Thyroid gland (tissue), 4 donors: ENCODE measurements around the gene MAPRE2. TPM values are rescaled to one million over a fixed set of nuclear protein-coding genes. Genes with fewer than 3 reads are reported as not detected.

Source experiments
- DNase-seq, 2 donors: peaks; one replicate each; pipeline ENCODE4 v3.0.0-alpha.2; 2019
- H3K27ac ChIP-seq, 3 donors: fragments of 200-600 bp; sonication (generic); 1 replicate in 2 of 3; 2 replicates in 1 of 3; pipeline ENCODE4 v1.5.1; 2016 to 2019; ENCODE audit warnings: mild to moderate bottlenecking in 1 of 3, moderate library complexity in 1 of 3
- H3K27me3 ChIP-seq: fragments of 200-600 bp; sonication (generic); one replicate; pipeline ENCODE4 v1.5.1; 2019
- H3K36me3 ChIP-seq, 2 donors: fragments of 200-600 bp; sonication (generic); one replicate each; pipeline ENCODE4 v1.5.1; 2016 to 2019
- H3K4me1 ChIP-seq, 2 donors: fragments of 200-600 bp; sonication (generic); one replicate each; pipeline ENCODE4 v1.5.1; 2017 to 2019
- H3K4me3 ChIP-seq, 3 donors: fragments of 200-600 bp; sonication (generic); replicated peaks in 1 of 3; 1 replicate in 2 of 3; 2 replicates in 1 of 3; pipeline ENCODE4 v1.5.1; 2016; ENCODE audit warnings: mild to moderate bottlenecking in 1 of 3
- H3K9me3 ChIP-seq: fragments of 200-600 bp; sonication (generic); one replicate; pipeline ENCODE4 v1.5.1; 2017
- CTCF ChIP-seq, 6 experiments: fragments of 200-600 bp in 3 of 6; fragments of 450-650 bp in 3 of 6; sonication (generic) in 3 of 6; IDR thresholded peaks; one replicate each; pipeline ENCODE4 v1.5.1; 2016 to 2019; ENCODE audit warnings: antibody characterized with exemption in 6 of 6, mild to moderate bottlenecking in 2 of 6, inconsistent platforms in 1 of 6, moderate library complexity in 1 of 6
- POLR2A ChIP-seq, 2 donors: fragments of 450-650 bp; IDR thresholded peaks; one replicate each; pipeline ENCODE4 v1.6.1; 2017; ENCODE audit warnings: antibody characterized with exemption in 2 of 2, mild to moderate bottlenecking in 2 of 2, moderate library complexity in 1 of 2
- WGBS, 2 donors: methylation state at CpG; one replicate each; pipeline ENCODE4 v1.1.5; 2017; 5-methylcytosine and 5-hydroxymethylcytosine counted together
- intact Hi-C: fragments of 100-400 bp; cut with DNase I; formaldehyde crosslinking; loops from one replicate; pipeline ENCODE4 v1.15.1; 2023
- small RNA-seq: library from RNA; depleted of rRNA; stranded (forward); fragments of <200 nt; gene quantifications from one replicate; pipeline ENCODE3, GENCODE V24; 2016
- total RNA-seq, 4 donors: library from RNA; depleted of rRNA; stranded (reverse); fragments of >200 nt; gene quantifications; one replicate each; pipeline ENCODE4 v1.2.3, GENCODE V29; 2016

MAPRE2 gene
- total RNA-seq, 4 donors from 2014 or later = 22.6 to 38.1 (median 28.8) TPM

- H3K4me3 ChIP-seq = no peak overlapping the region
- TF ChIP-seq POLR2A (IDR thresholded peaks at IDR 0.05) (no peak), CTCF (IDR thresholded peaks at IDR 0.05) (no peak)
- no peaks in the 10 kb centered on the region for H3K36me3 ChIP-seq
- H3K4me1 ChIP-seq = peaks cover 0 to 7% of the 10 kb centered on the region in 2 donors
- 84 to 86% methylated on average over 5 of the region's 5 CpGs for WGBS, 2 donors
- no peak overlapping the region for H3K27ac ChIP-seq
- DNase-seq = no peak
- H3K27me3 ChIP-seq = no peaks in the 10 kb centered on the region
- no peaks in the 10 kb centered on the region for H3K9me3 ChIP-seq
- intact Hi-C loops = no loop called here
Observed at GRCh38 chr18:35191698-35192025, 150.4 kb downstream of the MAPRE2 start.

GRCh38 chr18:35192415-35192814 lies 151.2 kb downstream of the MAPRE2 start:
- Histone ChIP-seq H3K9me3 (no peaks in the 10 kb centered on the region), H3K36me3 (no peaks in the 10 kb centered on the region), H3K27ac (no peak overlapping the region), H3K4me3 (no peak overlapping the region), H3K4me1 (peaks cover 0 to 7% of the 10 kb centered on the region in 2 donors), H3K27me3 (no peaks in the 10 kb centered on the region)
- DNase-seq = no peak
- 57 to 58% methylated on average over 4 of the region's 4 CpGs for WGBS, 2 donors
- TF ChIP-seq CTCF (IDR thresholded peaks at IDR 0.05) = no peak
- intact Hi-C loops = no loop called here

Small RNA genes lying within 50 kb of the gene (small RNA-seq; reads per million reads assigned to genes)
- not detected for gene AC015967.2

Other genes starting within 250 kb of the MAPRE2 start
- 10 to 100 TPM; 30.8 to 52.8 (median 36.8) TPM for gene ZNF397, start 199.6 kb downstream of the MAPRE2 start, total RNA-seq
- 10 to 100 TPM; 33.7 to 49.6 (median 41.8) TPM for gene ZSCAN30, start 248.8 kb downstream of the MAPRE2 start, total RNA-seq